Measurements from ENCODE around the gene SYT1.
"Not testable (repeated sequence)": the region's sequence is repeated elsewhere in the genome, so short reads cannot be mapped to it uniquely, and the experiment has no call there.

Gene SYT1

GRCh38 chr12:78977304-78977867, 112.8 kb downstream of the SYT1 start:
- DNase-seq: no peak

- DNase-seq: no peak
These were observed 129.7 kb downstream of the SYT1 start for GRCh38 chr12:78994168-78994791.

GRCh38 chr12:79000501-79000900, 135.9 kb downstream of the SYT1 start:
- no peak for DNase-seq

- DNase-seq: no peak
These were observed 136.8 kb downstream of the SYT1 start for GRCh38 chr12:79001404-79001803.

GRCh38 chr12:79006306-79006705, 141.7 kb downstream of the SYT1 start:
- DNase-seq: no peak

GRCh38 chr12:79008591-79008990, 144.0 kb downstream of the SYT1 start:
- DNase-seq: no peak

GRCh38 chr12:79012636-79013035, 148.1 kb downstream of the SYT1 start:
- no peak for DNase-seq

- DNase-seq: no peak
These were observed 151.6 kb downstream of the SYT1 start for GRCh38 chr12:79016181-79016580.

- no peak for DNase-seq
These were observed 155.1 kb downstream of the SYT1 start for GRCh38 chr12:79019672-79020071.

- no peak for DNase-seq
These were observed 155.5 kb downstream of the SYT1 start for GRCh38 chr12:79020106-79020505.

- no peak for DNase-seq
These were observed 156.4 kb downstream of the SYT1 start for GRCh38 chr12:79021021-79021420.

- no peak for DNase-seq
These were observed 158.7 kb downstream of the SYT1 start for GRCh38 chr12:79023261-79023660.

- DNase-seq: no peak
These were observed 159.2 kb downstream of the SYT1 start for GRCh38 chr12:79023784-79024183.

GRCh38 chr12:79033788-79034187, 169.2 kb downstream of the SYT1 start:
- no peak for DNase-seq

GRCh38 chr12:79044748-79045147, 180.2 kb downstream of the SYT1 start:
- DNase-seq: not testable (repeated sequence)

- not testable (repeated sequence) for DNase-seq
These were observed 180.7 kb downstream of the SYT1 start for GRCh38 chr12:79045149-79045703.

GRCh38 chr12:79046021-79046420, 181.4 kb downstream of the SYT1 start:
- no peak for DNase-seq

GRCh38 chr12:79048962-79049361, 184.4 kb downstream of the SYT1 start:
- DNase-seq: no peak

- DNase-seq: no peak
These were observed 188.8 kb downstream of the SYT1 start for GRCh38 chr12:79053394-79053793.

GRCh38 chr12:79055926-79056674, 191.5 kb downstream of the SYT1 start:
- no peak for DNase-seq

- DNase-seq: no peak
These were observed 192.2 kb downstream of the SYT1 start for GRCh38 chr12:79056775-79057174.

- no peak for DNase-seq
These were observed 193.0 kb downstream of the SYT1 start for GRCh38 chr12:79057540-79057939.

- no peak for DNase-seq
These were observed 193.8 kb downstream of the SYT1 start for GRCh38 chr12:79058342-79058741.

GRCh38 chr12:79059557-79059956, 195.0 kb downstream of the SYT1 start:
- DNase-seq: no peak
